ENCODE measurements around the gene NID1.
"Not testable (repeated sequence)": the region's sequence is repeated elsewhere in the genome, so short reads cannot be mapped to it uniquely, and the experiment has no call there.

Gene NID1

GRCh38 chr1:236095705-236096520 is 31.0 kb upstream of the NID1 start:
- DNase-seq: no peak

- no peak for DNase-seq
Measured at GRCh38 chr1:236092899-236093298, 28.0 kb upstream of the NID1 start.

DNA sequence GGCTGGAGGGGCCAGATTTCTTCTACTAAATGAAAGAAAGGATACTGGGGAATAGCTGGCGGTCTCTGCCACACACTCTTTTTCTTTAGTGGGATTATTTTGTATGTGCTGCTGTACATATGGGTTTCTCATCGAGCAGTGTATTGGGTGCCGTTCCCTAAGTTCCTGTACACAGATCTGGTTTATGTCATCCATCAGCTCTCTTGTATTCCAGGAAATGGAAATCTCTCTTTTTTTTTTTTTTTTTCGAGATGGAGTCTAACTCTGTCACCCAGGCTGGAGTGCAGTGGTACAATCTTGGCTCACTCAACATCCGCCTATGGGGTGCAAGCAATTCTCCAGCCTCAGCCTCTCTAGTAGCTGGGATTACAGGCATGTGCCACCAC is 27.0 kb upstream of the NID1 start:
- no peak for DNase-seq

- DNase-seq: no peak
Measured at GRCh38 chr1:236090741-236091147, 25.9 kb upstream of the NID1 start.

GRCh38 chr1:236089046-236089773 is 24.3 kb upstream of the NID1 start:
- DNase-seq: no peak

DNA sequence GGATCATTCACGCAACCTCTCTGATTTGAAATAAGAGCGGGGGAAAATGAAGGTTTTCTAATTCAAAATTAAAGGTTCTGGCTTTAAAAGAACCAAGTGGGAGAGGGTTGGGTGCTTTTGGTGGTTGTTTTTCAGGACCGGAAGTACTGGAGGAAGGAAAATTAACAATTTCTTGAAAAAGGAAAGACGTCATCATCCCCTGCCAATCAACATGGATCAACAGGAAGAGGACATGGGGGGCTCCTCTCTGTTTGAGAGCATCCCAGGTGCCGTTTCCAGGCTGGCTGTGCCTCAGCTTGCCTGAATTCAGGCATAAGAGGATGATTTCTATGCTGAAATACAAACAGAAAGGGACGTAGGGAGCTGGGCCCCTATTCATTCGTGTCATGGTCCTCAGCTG is 21.6 kb upstream of the NID1 start:
- no peak for DNase-seq

DNA sequence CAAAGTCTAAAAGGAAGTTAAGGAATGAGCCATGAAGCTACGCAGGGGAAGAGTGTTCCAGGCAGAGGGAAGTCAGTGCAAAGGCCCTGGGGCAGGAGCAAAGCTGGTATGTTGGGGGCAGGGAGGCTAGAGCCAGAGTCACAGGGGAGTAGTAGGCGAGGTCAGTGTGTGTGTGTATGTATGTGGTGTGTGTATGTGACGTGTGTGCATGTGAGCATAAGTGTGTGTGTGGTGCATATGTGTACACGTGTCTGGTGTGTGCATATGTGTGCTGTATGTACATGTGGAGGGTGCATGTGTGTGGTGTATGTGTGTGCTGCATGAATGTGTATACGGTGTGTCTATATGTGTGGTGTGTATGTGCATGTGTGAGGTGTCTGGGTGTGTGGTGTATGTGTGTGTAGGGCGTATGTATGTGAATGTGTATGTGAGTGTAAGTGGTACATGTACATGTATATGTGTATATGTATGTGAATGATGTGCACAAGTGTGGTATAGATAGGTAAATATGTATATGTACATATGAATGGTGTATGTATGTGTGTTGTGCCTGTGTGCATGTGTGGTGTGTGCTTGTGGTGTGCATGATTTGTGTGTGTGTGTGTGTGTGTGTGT is 20.8 kb upstream of the NID1 start:
- no peak for DNase-seq

- no peak for DNase-seq
Measured at GRCh38 chr1:236084386-236084730, 19.5 kb upstream of the NID1 start.

DNA sequence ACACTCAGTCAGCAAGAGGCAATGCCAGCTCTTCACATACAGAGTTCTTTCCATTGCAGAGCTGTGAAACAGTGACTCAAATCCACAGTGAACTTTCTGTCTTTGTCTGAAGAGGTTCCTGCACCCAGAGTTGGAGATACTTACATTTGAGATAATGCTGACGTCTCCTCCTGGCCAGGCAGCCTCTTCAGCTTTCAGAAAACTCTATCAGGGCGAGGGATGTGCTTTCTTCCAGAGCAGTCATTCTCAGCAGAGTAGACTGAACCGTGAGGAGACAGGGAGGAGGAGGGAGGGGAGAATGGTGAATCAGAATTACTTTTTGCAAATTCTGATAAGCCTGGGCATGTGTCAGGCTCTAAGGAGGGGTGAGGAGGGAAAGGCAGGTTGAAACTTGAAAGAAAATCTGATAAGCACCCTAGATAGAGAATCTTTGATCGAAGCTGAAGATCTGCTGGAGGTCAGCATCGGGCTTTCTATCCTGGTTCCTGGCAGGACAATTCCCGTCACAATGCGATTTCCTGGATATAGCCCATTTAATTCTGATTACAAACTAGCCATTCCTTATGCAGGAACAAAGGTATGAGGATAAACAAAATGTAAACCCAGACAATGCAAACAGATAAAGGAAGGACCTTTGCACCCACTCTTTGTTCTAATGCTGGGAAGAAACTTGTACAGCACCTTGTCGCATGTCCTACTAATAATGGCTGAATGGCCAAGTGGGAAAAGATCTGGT is 18.9 kb upstream of the NID1 start:
- peak in 1 of 2 experiments; percentile 41 for DNase-seq

DNA sequence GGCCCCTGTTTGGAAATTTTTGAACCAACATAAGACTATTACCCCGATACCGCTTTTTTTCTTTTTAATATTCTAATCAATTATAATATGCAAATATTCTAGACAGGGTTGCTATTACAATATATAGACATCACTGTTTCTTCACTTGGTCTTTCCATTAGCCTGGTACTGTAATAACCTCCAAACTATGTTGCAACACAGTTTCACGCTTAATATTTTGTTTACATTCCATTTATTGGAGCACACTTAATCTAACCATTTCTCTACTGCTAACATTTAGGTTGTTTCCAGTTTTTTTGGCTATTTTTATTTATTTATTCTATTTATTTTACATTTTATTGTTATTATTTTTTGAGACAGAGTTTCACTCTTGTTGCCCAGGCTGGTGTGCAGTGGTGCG is 17.6 kb upstream of the NID1 start:
- DNase-seq: no peak

GRCh38 chr1:236081546-236082227 is 16.8 kb upstream of the NID1 start:
- no peak for DNase-seq

- no peak for DNase-seq
Measured at GRCh38 chr1:236079703-236080102, 14.8 kb upstream of the NID1 start.

DNA sequence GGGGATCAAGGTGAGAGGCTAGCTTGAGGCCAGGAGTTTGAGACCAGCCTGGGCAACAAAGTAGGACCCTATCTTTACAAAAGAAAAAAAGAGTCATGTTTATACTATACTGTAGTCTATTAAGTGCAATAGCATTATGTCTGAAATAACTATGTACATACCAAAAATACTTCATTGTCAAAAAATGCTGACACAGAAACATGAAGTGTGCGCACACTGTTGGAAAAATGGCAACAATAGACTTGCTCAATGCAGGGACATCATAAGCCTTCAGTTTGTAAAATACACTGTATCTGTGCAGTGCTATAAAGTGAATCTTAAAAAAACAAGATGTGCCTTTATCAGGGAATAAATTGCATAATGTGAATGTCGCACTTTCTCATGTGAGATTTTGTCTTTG is 14.1 kb upstream of the NID1 start:
- DNase-seq: no peak

- not testable (repeated sequence) for DNase-seq
Measured at GRCh38 chr1:236078077-236078476, 13.2 kb upstream of the NID1 start.

DNA sequence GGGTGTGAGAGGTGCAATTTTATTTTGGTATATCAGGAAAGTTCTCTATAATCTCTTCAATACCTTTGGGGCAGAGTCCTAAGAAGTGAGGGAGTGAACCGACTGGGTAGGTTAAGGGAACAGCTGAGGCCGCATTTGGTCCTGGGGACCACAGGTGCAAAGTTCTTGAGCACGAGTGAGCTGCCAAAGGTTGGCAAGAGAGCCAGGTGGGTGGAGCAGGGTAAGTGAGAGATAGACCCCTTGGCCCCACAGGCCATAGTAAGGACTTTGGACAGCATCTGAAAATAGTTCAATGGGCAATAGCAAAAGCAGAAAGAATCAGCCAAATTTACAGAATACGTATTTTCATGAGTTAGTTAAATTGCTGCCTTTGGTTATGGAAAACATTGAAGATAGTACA is 11.0 kb upstream of the NID1 start:
- no peak for DNase-seq

- DNase-seq: peak; percentile 58 to 86
Measured at GRCh38 chr1:236073307-236073897, 8.5 kb upstream of the NID1 start.

DNA sequence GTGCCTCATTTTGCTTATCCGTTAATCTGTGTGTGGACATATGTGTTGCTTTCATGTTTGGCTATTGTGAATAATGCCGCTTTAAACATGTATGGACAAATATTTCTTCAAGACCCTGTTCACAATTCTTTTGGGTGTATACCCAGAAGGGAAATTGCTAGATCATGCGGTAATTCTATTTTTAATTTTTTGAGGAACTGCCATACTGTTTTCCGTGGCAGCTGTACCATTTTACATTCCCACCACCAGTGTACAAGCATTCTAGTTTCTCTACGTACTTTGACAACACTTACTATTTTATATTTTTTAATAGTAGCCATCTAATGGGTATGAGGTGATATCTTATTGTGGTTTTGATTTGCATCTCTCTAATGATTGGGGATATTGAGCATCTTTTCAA is 7.1 kb upstream of the NID1 start:
- DNase-seq: no peak

DNA sequence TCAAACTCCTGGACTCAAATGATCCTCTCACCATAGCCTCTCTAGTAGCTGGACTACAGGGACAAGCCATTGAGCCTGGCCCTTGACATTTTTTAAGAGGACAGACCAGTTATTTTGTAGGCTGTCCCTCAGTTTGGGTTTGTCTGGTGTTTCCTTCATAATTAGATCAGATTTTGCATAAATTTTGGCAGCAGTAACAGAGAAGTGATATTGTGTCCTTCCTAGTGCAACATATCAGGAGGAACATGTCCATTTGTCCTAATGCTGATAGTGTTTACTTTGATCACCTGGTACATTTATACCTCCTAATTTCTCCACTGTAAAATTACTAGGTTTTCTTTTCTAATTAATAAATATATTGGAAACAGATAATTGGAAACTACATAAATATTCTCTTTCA is 5.9 kb upstream of the NID1 start:
- DNase-seq: no peak

DNA sequence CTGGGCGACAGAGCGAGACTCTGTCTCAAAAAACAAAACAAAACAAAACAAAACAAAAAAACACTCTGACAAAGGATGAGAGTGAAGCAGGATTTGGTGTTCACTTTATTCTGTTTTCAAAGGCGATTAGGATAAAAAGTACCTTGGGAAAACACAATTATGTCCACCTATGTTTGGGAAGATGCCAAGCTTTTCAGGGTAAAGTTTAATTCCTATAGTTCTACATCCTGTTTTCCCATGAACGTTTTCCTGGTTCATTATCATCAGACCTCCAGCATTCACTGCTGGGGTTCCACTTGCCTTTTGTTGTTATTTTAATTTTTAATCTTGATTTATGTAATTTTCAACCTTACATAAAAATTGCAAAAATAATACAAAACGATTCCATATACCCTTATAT is 4.9 kb upstream of the NID1 start:
- DNase-seq: no peak

- DNase-seq: peak; percentile 64 to 68
Measured at GRCh38 chr1:236067854-236068454, 3.1 kb upstream of the NID1 start.

GRCh38 chr1:236066828-236067386 is 2.0 kb upstream of the NID1 start:
- no peak for DNase-seq

GRCh38 chr1:236066054-236066453 is 1.2 kb upstream of the NID1 start:
- DNase-seq: no peak
